Measurements from ENCODE around the gene MC2R. TPM values are rescaled to one million over a fixed set of nuclear protein-coding genes. Genes with fewer than 3 reads are reported as not detected.

The MC2R gene
- total and polyA plus RNA-seq, 2 of the 8 experiments (the other 6 are each of a cell fraction or from before 2014, with no cell fraction given), result not detected

GRCh38 chr18:13918898-13919297, 3.6 kb upstream of the MC2R start:
- no peak overlapping the region for H2BK20ac ChIP-seq (ENCODE audit: low read length)
- no peaks in the 10 kb centered on the region for H4K20me1 ChIP-seq (replicated peaks in 1 of 2; ENCODE audit: control insufficient read depth in 1 of 2, insufficient read depth in 2 of 2, low read length in 2 of 2)
- H3K14ac ChIP-seq (ENCODE audit: insufficient read length), result no peak overlapping the region
- no peak overlapping the region for H3K4me2 ChIP-seq (ENCODE audit: insufficient read depth in 1 of 2, low read depth in 2 of 2, low read length in 2 of 2)
- H3K79me2 ChIP-seq (ENCODE audit: control insufficient read depth in 1 of 2, insufficient read depth in 2 of 2, low read length in 2 of 2), result no peaks in the 10 kb centered on the region
- no peak overlapping the region for H4K5ac ChIP-seq (ENCODE audit: insufficient read length, low read depth, low read length)
- H2AK5ac ChIP-seq (ENCODE audit: low read depth, low read length), result no peak overlapping the region
- no peaks in the 10 kb centered on the region for H3K36me3 ChIP-seq (ENCODE audit: control insufficient read depth in 2 of 4, insufficient read depth in 4 of 4, low read length in 3 of 4)
- H3K9ac ChIP-seq (replicated peaks in 1 of 4; ENCODE audit: extremely low read depth in 1 of 4, low read depth in 3 of 4, low read length in 3 of 4), result no peak overlapping the region
- H3K4me3 ChIP-seq (ENCODE audit: extremely low read depth in 1 of 4, insufficient read depth in 2 of 4, low read depth in 3 of 4, low read length in 4 of 4), result no peak overlapping the region
- H3K9me3 ChIP-seq (ENCODE audit: insufficient read depth in 2 of 2, low read depth in 1 of 2, low read length in 1 of 2), result no peaks in the 10 kb centered on the region
- H3K23ac ChIP-seq (ENCODE audit: insufficient read length), result no peak overlapping the region
- no peak overlapping the region for H3K27ac ChIP-seq (ENCODE audit: low read depth, low read length)
- no peak for DNase-seq (ENCODE audit: low read depth in 1 of 2, low spot score in 2 of 2)
- H3K4me1 ChIP-seq (replicated peaks in 1 of 4; ENCODE audit: control insufficient read depth in 3 of 4, insufficient read depth in 4 of 4, low read length in 3 of 4), result no peaks in the 10 kb centered on the region
- peaks cover 1% of the 10 kb centered on the region; the same call in 1 of the 2 replicates for H3K23me2 ChIP-seq (ENCODE audit: low read depth, low read length)
- no peak overlapping the region for H2AFZ ChIP-seq (ENCODE audit: low read length)
- H3K18ac ChIP-seq (ENCODE audit: extremely low read depth, low read length), result no peak overlapping the region
- H2BK5ac ChIP-seq (ENCODE audit: low read depth, low read length), result no peak overlapping the region
- H2BK15ac ChIP-seq (ENCODE audit: low read length), result no peak overlapping the region
- H2BK12ac ChIP-seq (ENCODE audit: low read depth, low read length), result no peak overlapping the region
- no peak overlapping the region for H2BK120ac ChIP-seq (replicated peaks; ENCODE audit: low read depth, low read length)
- H3K79me1 ChIP-seq (ENCODE audit: low read depth, low read length), result no peaks in the 10 kb centered on the region
- POLR2A ChIA-PET (ENCODE audit: partially characterized antibody), result no interaction called here
- 93% methylated on average over 8 of the region's 8 CpGs; no CpG with 5 or more reads in 1 of the 2 experiments for WGBS, 2 experiments (ENCODE audit: extremely low coverage in 1 of 2, insufficient coverage in 1 of 2, insufficient read length in 1 of 2, insufficient replicate concordance in 2 of 2, low coverage in 1 of 2, low lambda C conversion rate in 2 of 2, missing lambda C conversion rate in 1 of 2)
- no peak overlapping the region for H3K4ac ChIP-seq (replicated peaks; ENCODE audit: insufficient read length, low read depth, low read length)
- no peak for FAIRE-seq
- no peak overlapping the region for H4K91ac ChIP-seq (replicated peaks; ENCODE audit: insufficient read length, low read length)
- CTCF ChIA-PET (ENCODE audit: partially characterized antibody), result interaction anchor here (0.8 kb wide), 1 partner anchor 143 kb away, joined by 3 read pairs; no protein-coding TSS in a partner anchor
- H3K56ac ChIP-seq (replicated peaks; ENCODE audit: insufficient read length, low read depth, low read length), result no peak overlapping the region
- H4K8ac ChIP-seq (ENCODE audit: extremely low read depth, insufficient read depth, low read length), result no peak overlapping the region
- no peaks in the 10 kb centered on the region for H3K27me3 ChIP-seq (replicated peaks in 1 of 4; ENCODE audit: control insufficient read depth in 3 of 4, extremely low read depth in 1 of 4, insufficient read depth in 3 of 4, low read length in 3 of 4)
- TF ChIP-seq ATF2 (IDR thresholded peaks at IDR 0.05; ENCODE audit: low read length), result no peak
- no peak for TF ChIP-seq NANOG (IDR thresholded peaks at IDR 0.05; ENCODE audit: insufficient read depth, low read depth, low read length, poor library complexity, severe bottlenecking)
- no peak for TF ChIP-seq SIX5 (IDR thresholded peaks at IDR 0.05; ENCODE audit: low read depth, low read length)
- TF ChIP-seq BRCA1 (IDR thresholded peaks at IDR 0.05; ENCODE audit: low read depth, low read length), result no peak
